CD4-positive, alpha-beta T cell treated with Interleukin-6 at 100 ng/mL for 8 hours (primary cell): ENCODE results near the gene PEX5L.
"Not testable (repeated sequence)": the region's sequence is repeated elsewhere in the genome, so short reads cannot be mapped to it uniquely, and the experiment has no call there.

Experiments used
- DNase-seq: peaks from one replicate; pipeline ENCODE4 v3.0.0-alpha.2; 2020; ENCODE audit warnings: mixed read lengths, low spot score

The PEX5L gene

DNA sequence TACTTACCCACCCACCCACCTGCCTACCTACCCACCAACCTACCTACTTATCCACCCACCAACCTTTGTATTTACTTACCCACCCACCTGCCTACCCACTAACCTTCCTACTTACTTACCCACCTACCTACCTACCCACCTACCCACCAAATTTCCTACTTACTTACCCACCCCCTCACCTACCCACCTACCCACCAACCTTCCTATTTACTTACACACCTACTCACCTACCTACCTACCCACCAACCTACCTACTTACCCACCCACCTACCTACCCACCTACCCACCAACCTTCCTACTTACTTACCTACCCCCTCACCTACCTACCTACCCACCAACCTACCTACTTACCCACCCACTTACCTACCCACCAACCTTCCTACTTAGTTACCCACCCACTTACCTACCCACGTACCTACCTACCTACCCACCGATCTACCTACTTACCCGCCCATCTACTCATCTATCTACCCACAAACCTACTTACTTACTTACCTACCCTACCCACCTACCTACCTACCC, 204.3 kb downstream of the PEX5L start:
- no peak for DNase-seq

DNA sequence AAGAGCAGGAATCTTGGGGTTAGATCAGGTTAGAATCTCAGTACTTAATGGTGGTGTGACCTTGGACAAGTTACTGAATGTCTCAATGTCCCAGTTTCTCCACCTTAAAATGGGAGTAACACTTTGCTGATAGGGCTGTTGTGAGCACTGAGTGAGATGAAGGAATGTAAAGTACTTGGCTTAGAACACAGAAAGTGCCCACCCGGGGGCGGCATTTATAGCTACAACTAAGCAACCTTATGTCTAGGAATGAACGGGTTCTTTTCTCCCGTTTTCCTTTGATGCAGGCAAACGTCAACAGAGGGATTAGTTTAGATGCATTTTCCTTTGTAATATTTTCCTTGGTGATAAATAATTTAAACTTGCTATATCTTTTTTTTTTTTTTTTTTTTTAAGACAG, 207.3 kb downstream of the PEX5L start:
- DNase-seq: no peak

DNA sequence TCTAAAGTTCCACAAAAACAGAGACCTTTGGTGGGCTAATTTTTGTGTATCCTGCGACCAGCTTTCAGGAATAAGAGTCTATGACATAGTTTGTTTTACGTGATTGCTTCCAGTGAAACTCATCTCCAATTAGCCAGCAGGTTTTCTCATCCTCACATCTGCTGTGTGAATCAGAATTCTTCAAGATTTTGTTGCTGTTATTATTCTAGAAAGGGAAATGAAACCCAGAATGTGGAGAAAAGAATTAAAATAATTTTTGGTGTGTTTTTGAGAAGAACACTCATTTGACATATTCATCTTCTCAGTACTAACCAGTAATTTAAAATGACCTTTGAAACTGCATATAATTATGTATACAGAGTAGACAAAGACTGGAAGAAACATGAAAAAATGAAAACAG, 208.0 kb downstream of the PEX5L start:
- DNase-seq: no peak

DNA sequence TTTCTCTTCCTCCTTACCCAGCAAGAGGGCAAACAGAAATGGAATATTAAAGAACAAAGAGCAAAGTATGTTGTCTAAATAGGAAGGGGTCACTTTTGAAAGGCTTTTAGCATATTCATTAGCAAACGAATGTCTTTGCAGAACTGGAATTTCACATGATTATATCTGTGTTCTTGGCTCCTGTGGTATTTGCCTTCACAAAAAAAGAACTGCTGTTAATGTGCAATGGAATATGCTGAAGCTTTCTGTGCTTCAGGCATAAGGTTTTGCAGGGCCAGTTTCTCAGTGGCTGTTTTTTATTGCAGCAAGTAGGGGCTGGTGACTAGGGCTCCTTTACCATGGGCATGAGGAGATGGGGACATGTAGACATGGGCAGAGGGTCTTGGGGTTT, 210.5 kb downstream of the PEX5L start:
- DNase-seq: no peak

DNA sequence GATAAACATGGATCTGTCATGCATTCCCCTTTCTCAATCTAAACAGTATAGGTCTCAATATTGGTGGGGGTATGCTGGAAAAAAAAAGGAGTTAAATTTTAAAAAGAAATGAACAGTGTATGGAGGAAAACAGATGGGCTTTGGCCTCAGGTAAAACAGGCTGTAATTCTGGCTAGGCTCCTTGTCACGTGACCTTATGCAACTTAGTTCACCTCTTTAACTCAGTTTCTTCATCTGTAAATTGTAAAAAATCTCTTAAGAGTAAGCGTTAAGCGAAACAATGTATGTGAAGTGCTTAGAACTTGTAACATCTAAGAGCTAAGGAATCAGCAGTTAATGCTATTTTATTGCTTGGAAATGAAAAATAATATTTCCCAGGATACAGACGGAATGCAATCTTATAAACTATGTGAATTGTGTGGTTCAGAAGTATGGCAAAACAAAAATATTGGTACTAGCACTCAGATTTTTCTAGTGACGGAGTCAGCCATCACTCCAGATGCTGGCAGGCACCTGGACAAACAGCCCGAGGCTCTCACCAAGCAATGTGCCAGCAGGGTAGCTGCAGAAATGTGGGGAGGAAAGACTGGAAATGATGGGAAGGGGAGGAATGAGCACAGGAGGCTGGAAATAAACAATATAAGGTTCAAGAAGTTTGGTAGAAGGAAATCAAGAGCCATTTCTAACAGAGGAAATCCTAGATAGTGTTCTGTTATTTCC, 211.1 kb downstream of the PEX5L start:
- no peak for DNase-seq

DNA sequence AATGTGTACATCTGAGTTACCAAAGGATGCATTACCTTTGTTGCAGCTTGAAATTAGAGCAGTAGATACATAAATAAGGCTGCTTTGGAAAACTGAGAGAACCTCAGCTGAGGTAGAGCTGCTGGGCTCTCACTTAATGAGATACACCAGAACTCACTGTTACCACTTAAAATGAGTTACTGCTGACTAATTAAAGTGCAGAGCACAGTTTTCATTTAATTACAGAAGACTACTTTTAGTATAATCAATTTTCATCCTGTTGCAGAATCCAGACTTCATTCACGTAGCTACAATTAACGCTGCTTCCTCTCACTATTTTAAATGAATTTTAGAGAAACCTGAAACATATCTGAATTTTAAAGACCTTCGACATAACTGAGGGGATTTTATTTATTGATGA, 214.4 kb downstream of the PEX5L start:
- DNase-seq: no peak

DNA sequence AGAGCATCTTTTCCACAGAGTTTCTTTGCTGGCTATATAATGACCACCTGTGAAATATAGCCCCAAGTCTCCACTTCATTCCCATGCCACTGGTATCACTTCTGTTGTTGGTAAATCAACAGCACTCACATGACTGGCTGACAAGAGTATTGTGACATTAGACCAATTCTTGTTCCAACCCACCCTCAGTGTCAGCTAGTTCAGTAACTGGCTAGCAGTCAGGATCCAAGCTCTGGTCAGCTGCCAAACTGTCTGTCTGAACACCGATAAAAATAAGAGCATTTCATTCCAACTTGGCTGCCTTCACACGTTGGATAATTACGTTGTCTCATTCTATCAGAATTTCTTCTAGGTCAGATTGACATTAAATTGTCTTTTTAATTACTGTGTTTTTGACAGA, 217.4 kb downstream of the PEX5L start:
- DNase-seq: no peak

DNA sequence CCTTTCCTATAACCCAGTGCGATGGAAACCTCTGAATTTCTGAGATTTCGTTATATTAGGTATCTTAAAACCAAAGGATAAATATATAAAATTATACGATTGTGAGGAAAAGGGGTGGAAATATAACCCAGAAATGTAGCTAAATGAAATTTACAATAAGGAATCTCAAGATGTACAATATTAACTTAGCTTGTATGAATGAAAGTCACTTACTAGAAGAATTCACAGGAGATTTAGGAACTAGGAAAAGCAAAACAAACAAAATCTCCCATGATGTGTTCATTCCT, 224.7 kb downstream of the PEX5L start:
- no peak for DNase-seq

DNA sequence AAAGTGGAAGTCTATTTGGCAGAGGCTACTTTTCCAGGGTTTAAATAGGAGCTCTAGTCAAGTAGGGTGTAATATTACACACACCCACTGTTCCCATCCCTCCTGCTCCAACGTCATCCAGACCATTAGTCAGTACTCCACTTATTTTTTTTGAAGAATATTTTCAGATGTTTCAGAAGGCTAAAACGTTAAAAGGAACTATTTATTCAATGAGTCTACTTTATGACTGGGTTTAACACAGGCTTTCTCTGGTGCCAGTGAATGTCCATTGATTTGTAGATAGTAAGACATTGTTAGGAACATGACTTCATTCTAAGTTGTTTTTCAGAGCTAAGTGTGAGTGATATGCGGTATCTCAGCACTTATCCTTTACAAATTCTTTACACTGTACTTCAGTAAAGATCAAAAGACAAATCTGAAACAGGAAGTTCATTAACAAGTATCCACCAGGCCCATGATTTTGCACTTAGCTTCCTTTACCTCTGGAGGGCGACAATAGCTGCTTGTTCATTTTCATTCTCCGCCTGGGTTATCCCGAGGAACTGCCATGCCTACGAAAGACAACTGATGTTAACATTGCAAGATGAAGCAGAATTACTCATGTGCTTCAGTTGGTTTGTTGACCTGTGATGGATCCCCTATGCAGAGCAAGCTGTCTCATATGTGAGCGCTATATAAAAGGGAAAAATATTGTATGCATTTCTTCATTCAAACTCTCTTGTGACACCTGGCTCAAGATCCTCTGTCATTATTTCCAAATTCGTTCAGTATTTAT, 225.2 kb downstream of the PEX5L start:
- DNase-seq: no peak

DNA sequence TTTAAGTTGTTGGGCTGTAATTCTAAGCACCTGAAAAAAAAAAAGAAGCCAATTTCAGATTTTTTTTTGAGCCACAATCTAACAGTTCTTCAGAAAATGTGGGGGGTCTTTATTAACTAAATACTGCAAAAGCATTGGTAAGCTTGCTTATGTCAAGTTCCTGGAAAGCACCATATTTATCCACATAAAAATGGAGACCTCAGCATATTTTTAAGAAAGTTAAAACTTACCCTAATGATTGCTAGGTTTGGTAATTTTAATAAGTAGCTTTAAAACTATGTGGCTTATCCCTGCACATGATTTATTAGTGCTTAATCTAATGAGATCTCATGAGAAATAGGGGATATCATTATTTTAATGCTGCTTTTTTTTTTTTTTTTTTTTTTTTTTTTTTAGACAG, 227.1 kb downstream of the PEX5L start:
- no peak for DNase-seq

DNA sequence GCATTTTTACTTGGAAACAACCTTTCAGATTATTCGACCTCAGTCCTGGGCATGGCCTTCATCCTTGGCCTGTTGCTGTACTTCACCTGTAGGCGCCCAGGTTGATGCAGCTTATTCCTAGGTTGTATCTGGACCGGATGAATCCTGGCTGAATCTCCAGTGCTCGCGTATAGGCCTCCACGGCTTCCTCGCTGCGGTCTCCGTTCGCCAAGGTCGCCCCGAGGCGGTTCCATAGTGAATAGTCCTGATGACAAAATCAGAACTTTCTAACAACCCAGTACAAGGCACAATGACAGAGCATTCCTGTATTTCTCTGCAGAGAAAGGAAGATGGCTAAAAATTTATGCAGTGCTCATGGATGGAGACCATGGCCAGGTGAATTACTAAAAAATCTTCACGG, 229.1 kb downstream of the PEX5L start:
- no peak for DNase-seq

DNA sequence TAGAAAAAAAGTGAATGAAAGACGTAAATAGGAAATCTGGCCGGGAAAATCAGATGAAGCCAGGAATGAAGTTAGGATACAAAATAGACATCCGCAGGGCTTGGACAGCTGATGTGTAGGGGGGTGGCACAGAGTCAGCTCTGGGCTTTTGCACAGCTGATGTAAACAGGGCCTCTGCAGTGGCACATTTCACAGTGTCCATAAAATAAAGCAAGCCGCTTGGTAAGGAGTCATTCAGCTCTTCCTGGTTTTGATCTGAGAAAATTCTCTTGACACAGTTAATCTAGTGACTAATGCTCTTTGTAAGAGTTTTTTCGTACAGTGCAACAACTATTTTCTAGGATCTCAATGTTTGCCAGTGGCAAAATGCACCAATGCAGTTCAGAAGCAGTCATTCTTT, 230.6 kb downstream of the PEX5L start:
- no peak for DNase-seq

DNA sequence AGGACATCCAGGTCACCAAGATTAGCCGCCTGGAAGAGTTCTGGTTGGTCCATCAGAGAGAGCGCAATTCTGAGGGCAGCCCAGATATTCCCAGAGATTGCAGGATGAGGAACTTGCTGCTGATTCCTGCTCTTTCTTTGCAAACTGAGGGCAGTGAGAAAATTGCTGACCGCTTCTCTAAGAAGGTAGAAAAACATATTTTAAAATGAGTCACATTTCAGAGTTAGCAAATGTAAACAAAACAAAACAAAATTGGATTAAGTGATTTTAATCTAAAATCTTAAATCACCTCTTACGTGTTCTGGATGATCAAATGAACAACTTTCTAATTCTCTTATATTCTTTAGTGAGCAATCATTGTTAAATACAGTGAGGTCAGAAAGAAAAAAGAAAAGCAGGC, 234.9 kb downstream of the PEX5L start:
- DNase-seq: no peak

DNA sequence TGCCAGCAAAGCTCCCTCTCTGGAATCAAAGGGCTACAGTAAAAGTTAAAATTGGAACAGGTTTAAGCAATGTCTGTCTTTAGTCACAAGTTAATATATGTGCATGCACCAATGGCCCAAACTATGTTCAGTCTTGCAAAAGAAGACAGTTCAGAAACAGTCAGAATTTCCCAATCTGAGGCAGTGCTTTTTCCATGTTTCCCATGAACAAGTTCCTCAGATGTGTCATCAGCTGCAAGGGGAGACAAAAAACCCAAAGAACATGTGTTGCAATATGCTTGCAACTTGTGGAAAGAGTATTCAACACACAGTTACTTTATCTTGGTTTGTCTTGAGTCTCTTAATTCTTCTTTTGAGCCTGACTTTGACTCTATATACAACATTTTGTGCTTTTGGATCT, 235.5 kb downstream of the PEX5L start:
- DNase-seq: no peak

DNA sequence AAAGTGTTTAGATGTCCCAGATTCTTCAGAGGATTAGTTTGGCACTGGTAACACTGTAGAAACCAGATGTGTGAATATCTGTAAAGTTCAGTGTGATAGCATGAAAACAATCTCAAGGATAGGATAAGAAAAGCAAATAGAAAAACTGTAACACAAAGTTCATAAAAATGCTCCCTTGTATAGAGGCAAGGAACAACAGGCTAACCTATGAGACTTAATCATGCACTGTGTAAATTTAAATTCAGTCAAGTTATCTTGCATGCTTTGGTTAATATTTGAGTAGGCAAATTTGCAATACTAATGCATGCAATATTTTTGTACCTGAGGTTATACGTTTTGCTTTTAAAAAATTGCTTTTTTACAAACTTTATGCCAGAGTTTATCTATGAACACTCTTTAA, 239.5 kb downstream of the PEX5L start:
- no peak for DNase-seq

DNA sequence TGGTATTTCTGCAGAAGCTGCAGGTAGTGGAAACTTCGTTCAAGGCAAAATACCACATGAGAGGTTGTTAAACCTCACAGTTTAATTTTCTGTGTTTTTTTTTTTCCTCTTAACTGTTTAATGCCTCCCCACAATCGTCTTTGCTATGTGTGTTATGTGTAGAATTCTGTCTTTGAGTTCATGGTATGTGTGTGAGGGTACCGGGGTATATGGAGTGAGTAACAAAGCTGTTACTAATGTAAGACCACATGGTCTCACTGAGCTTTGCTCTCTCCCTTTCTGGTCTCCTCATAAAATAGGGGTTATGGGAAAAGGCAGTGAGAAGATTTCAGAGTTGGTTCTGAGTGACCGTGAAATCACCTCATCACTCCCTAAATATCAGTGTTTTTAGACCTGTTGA, 240.3 kb downstream of the PEX5L start:
- no peak for DNase-seq

DNA sequence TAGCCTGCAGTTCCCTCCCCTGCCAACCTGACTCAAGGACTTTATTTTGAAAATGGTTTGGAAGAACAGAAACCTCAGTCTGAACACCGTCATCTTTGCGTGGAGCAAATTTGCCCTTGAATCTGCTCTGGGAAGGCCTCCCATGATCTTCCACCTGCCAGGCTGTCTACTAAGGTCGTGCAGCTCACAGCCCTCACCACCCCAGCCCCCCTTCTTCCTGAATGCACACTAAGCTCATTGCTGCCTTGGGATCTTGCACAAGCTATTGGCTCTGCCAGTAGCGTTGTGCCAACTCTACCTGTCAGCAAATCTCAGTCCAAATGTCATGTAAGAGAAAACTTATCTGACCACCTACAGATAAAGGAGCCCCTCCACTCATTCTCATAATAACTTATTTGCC, 242.4 kb downstream of the PEX5L start:
- no peak for DNase-seq

DNA sequence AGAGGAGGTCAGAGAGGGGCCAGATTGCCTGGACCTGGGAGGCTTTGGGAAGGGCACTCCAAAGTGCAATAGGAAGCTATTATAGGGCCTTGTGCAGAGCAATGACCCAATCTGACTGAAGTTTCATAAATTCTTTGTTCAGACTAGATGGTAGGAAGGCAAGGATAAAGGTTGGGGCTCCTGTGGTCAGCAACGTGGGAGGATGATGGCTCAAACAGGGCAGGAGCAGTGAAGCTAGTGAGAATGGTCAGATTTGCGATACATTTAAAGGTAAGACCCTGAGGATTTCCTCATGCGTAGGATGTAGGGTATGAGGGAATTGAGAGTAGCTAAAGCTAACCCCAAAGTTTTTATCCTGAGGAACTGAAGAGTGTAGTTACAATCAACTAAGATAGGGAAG, 244.9 kb downstream of the PEX5L start:
- DNase-seq: no peak

DNA sequence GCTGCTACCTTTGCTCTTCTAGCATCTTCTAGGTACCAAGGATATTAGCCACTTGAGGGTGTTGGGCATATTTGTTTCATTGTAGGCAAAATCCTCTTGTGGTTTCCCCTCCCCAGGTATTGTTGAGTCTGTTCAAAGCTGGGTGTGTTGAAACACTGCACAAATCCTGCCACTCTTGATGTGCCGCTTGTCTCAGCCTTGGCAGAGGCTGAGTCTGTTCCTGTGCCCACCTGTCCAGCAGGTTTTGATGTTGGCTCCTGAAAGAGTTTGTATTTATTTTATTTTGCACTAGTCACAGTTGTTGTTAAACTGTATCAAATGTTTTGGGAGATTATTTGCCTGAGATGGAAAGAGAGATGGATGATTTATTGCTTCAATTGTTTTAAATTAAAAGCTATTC, 247.7 kb downstream of the PEX5L start:
- DNase-seq: no peak

DNA sequence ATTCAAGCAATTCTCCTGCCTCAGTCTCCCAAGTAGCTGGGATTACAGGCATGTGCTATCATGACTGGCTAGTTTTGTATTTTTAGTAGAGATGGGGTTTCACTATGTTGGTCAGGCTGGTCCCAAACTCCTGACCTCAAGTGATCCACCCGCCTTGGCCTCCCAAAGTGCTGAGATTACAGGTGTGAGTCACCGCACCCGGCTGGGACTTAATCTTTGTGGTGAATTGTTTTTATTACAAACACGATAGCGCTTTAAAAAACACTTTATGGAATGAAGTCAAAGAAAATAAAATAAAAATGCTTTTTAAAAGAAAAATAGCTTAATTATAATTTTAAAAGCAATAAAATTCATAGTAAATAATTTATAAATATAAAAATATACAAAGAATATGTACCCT, 253.9 kb downstream of the PEX5L start:
- not testable (repeated sequence) for DNase-seq

DNA sequence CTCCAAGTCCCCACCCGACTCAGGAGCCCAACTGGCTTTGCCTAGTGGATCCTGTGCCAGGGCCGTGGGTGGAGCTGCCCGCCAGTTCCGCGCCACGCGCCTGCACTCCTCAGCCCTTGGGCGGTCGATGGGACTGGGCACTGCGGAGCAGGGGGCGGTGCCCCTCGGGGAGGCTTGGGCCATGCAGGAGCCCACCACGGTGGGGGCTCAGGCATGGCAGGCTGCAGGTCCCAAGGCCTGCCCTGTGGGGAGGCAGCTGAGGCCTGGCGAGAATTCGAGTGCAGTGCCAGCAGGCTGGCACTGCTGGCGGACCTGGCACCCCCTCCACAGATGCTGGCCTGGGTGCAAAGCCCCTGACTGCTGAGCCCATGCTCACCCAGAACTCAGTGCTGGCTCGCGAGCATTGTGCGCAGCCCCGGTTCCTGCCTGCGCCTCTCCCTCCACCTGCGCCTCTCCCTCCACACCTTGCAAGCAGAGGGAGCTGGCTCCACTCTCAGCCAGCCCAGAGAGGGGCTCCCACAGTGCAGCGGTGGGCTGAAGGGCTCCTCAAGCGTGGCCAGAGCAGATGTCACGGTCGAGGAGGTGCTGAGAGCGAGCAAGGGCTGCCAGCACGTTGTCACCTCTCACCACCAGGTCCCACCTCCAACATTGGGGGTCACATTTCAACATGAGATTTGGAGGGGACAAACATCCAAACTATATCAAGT, 261.2 kb downstream of the PEX5L start:
- DNase-seq: no peak

DNA sequence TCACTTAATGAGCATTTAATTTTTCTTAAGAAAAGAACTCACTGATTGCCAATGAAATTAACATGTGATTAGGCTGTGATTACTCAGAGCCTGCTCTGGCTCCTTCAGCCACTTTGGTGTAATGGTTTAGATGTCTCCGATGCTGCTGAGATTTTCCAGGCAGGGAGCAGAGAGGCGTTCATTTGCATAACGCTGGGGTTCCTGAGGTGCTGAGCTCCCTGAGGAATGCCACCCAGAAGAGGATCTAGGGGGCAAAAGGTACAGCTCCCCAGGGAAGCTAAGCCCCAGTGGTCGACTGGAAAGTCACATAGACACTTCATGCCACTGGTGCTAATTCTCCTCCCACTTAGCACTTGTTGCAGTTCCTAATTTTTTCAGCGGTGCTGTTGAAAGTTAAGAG, 264.4 kb downstream of the PEX5L start:
- no peak for DNase-seq

DNA sequence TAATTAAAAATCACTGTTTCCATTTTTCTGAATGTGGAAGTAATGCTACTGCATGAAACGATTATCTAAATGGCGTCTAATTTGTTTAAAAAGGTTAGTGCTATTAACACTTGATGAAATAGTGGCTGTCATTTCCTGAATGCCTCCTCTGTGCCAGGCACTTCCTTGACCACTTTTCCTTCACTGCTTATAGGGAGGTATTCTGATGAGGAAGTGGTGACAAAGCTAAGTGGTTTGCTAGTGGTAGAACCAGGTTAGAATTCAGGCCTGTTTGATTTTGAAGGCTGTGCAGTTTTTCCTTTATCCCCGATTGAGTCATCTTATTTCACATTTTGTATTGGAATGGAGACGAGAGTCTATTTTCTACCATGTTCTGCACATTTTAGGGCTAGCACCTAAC, 264.9 kb downstream of the PEX5L start:
- DNase-seq: no peak
